Aorta (tissue), 4 donors: ENCODE results near the gene CFAP206. TPM values are rescaled to one million over a fixed set of nuclear protein-coding genes. Genes with fewer than 3 reads are reported as not detected.

Experiments used
- polyA plus RNA-seq, 2 donors: library from polyadenylated mRNA; stranded (reverse); fragments of 200-250 nt; gene quantifications; one replicate each; pipeline ENCODE4 v1.2.3, GENCODE V29; 2013
- total RNA-seq, 2 donors: library from RNA; stranded (reverse); fragmentation: NEBNext Ultra II Directional; extraction: Animal tissue kit (Norgen Biotek cat#: 25700); gene quantifications; one replicate each; pipeline ENCODE4 v1.2.1, GENCODE V29; 2021
- donor health status: healthy with polysubstance abuse.
- donor health status: Bipolar disorder and iron deficiency.
- donor health status: DM: no; HTN: no; CAD: no.
- donor health status: DM: yes; HTN: yes; CAD: no.

CFAP206 gene
- total and polyA plus RNA-seq, 4 donors = 0.45 to 0.46 TPM; not detected in 2

Other genes with a start within 250 kb of the CFAP206 start
- gene SMIM8, start 85.4 kb upstream of the CFAP206 start, total RNA-seq = 10 to 100 TPM; 11.2 to 13.8 TPM
- 1 to 10 TPM; 4.1 to 7.6 TPM for gene SMIM8, start 85.4 kb upstream of the CFAP206 start, polyA plus RNA-seq
- not detected for gene GJB7, start 78.7 kb upstream of the CFAP206 start, total RNA-seq
- gene GJB7, start 78.7 kb upstream of the CFAP206 start, polyA plus RNA-seq = not detected
- 1 to 10 TPM; 4.2 to 5.6 TPM for gene C6orf163, start 63.2 kb upstream of the CFAP206 start, total RNA-seq
- gene C6orf163, start 63.2 kb upstream of the CFAP206 start, polyA plus RNA-seq = under 1 TPM in 1 of 2 donors, not detected in 1; 0.26 TPM
- gene SLC35A1, start 65.0 kb downstream of the CFAP206 start, total RNA-seq = 10 to 100 TPM; 15.0 to 20.0 TPM
- 10 to 100 TPM; 13.3 to 24.1 TPM for gene SLC35A1, start 65.0 kb downstream of the CFAP206 start, polyA plus RNA-seq
- 10 to 100 TPM; 36.1 to 38.2 TPM for gene RARS2, start 182.0 kb downstream of the CFAP206 start, total RNA-seq
- 10 to 100 TPM; 23.5 to 26.3 TPM for gene RARS2, start 182.0 kb downstream of the CFAP206 start, polyA plus RNA-seq
- gene ORC3, start 182.2 kb downstream of the CFAP206 start, total RNA-seq = 10 to 100 TPM; 16.5 to 22.4 TPM
- 10 to 100 TPM in 1 of 2 donors, 1 to 10 TPM in 1; 6.8 to 11.3 TPM for gene ORC3, start 182.2 kb downstream of the CFAP206 start, polyA plus RNA-seq